COLO829 (cell line): Measurements from ENCODE around the gene MRAS.

Source experiments
- DNase-seq: peaks from one replicate; pipeline ENCODE4 v3.0.0; 2012; ENCODE audit warnings: low spot score

Gene MRAS

GRCh38 chr3:138347960-138348753, at the start of gene MRAS:
MRAS (plus strand) TSS chr3:138348579; CDS start chr3:138372884, 24,305 bp downstream.
- peak; percentile 49 for DNase-seq

GRCh38 chr3:138300647-138301046, 47.7 kb upstream of the MRAS start:
- DNase-seq = no peak

GRCh38 chr3:138303474-138303873, 44.9 kb upstream of the MRAS start:
- no peak for DNase-seq

- no peak for DNase-seq
These were observed 40.5 kb upstream of the MRAS start for GRCh38 chr3:138307899-138308298.

- no peak for DNase-seq
These were observed 39.6 kb upstream of the MRAS start for GRCh38 chr3:138308783-138309182.

GRCh38 chr3:138310494-138310893, 37.9 kb upstream of the MRAS start:
- DNase-seq = no peak

GRCh38 chr3:138314751-138315150, 33.6 kb upstream of the MRAS start:
- no peak for DNase-seq

GRCh38 chr3:138317687-138318086, 30.7 kb upstream of the MRAS start:
- no peak for DNase-seq

- no peak for DNase-seq
These were observed 24.4 kb upstream of the MRAS start for GRCh38 chr3:138323971-138324370.

- DNase-seq = no peak
These were observed 22.4 kb upstream of the MRAS start for GRCh38 chr3:138325990-138326389.

- DNase-seq = no peak
These were observed 21.3 kb upstream of the MRAS start for GRCh38 chr3:138326866-138327595.

GRCh38 chr3:138327831-138328230, 20.5 kb upstream of the MRAS start:
- no peak for DNase-seq

- DNase-seq = no peak
These were observed 20.0 kb upstream of the MRAS start for GRCh38 chr3:138328341-138328740.

- DNase-seq = peak; percentile 93
These were observed 19.0 kb upstream of the MRAS start, which contains the start of gene NME9 for GRCh38 chr3:138329127-138329983. NME9 (minus strand) TSS chr3:138329851; CDS start chr3:138329335, 516 bp downstream.

GRCh38 chr3:138329984-138330293, 18.4 kb upstream of the MRAS start:
- DNase-seq = no peak

GRCh38 chr3:138331143-138331894, 17.1 kb upstream of the MRAS start:
- DNase-seq = no peak

- DNase-seq = peak; percentile 81
These were observed 15.8 kb upstream of the MRAS start for GRCh38 chr3:138332472-138333073.

GRCh38 chr3:138334608-138335007, 13.8 kb upstream of the MRAS start:
- DNase-seq = no peak

- DNase-seq = no peak
These were observed 11.9 kb upstream of the MRAS start for GRCh38 chr3:138336454-138336999.

GRCh38 chr3:138338244-138338643, 10.1 kb upstream of the MRAS start:
- DNase-seq = no peak

- DNase-seq = no peak
These were observed 9.6 kb upstream of the MRAS start for GRCh38 chr3:138338811-138339210.
